Ishikawa (cell line): ENCODE measurements around the gene CHST11.
A peak's percentile ranks its signal among the peaks of the same experiment; 100 is the strongest.

Source experiments
- CEBPB ChIP-seq: IDR thresholded peaks from 2 replicates; pipeline ENCODE4 v1.6.1; 2012
- EGR1 ChIP-seq: IDR thresholded peaks from 2 replicates; pipeline ENCODE4 v1.6.1; 2012
- EP300 ChIP-seq: IDR thresholded peaks from 2 replicates; pipeline ENCODE4 v1.6.1; 2012; ENCODE audit warnings: borderline replicate concordance
- RAD21 ChIP-seq: IDR thresholded peaks from 2 replicates; pipeline ENCODE4 v1.6.1; 2012; ENCODE audit warnings: low read depth
- TAF1 ChIP-seq: IDR thresholded peaks from 2 replicates; pipeline ENCODE4 v1.6.1; 2012; ENCODE audit warnings: low read depth, mild to moderate bottlenecking
- TCF12 ChIP-seq: IDR thresholded peaks from 2 replicates; pipeline ENCODE4 v1.6.1; 2012; ENCODE audit warnings: low read depth
- TEAD4 ChIP-seq: IDR thresholded peaks from 2 replicates; pipeline ENCODE4 v1.6.1; 2012
- YY1 ChIP-seq: IDR thresholded peaks from 2 replicates; pipeline ENCODE4 v1.6.1; 2012; ENCODE audit warnings: low read depth
- ZBTB7A ChIP-seq: IDR thresholded peaks from 2 replicates; pipeline ENCODE4 v1.6.1; 2012; ENCODE audit warnings: low read depth
- TF ChIP-seq, protein P1 (sequence below): IDR thresholded peaks from 2 replicates; pipeline ENCODE4 v1.6.1; 2012
- TF ChIP-seq, protein P2 (sequence below): IDR thresholded peaks from 2 replicates; pipeline ENCODE4 v1.6.1; 2012; ENCODE audit warnings: low read depth, mild to moderate bottlenecking
- TF ChIP-seq, protein P3 (sequence below): IDR thresholded peaks from 2 replicates; pipeline ENCODE4 v1.6.1; 2012

DNA sequence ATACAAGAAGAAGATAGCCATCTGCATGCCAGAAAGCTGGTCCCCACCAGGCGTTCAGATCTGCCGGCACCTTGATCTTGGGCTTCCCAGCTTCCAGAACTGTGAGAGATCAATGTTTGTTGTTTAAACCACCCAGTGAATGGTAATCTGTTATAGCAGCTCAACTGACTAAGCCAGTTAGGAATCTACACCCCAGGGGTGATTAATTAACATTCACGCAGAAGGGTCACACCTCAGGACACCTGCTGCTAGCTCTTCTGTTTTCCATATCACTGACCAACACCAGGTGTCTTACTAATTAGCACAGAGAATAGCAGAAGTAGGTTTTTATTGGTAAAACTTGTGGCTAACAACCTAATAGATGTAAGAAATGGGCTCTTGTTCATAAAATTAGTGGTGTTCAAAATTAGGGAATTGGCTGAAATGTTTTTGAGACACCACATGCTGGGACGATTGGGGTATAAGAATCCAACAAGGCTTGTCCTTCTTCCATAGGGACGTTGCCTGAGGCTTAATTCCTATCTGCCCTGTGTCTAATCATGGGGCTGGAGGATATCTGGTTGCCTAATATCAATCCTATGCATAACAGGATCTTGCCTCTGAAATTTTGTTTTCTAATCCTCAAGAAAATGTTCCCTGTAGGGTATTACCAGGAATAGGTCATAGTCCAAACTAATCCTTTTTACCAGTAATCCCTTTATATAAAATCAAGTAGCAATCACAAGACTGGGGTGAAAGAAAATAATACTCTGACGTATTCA lies 42.0 kb upstream of the CHST11 start:
- TF ChIP-seq, protein P1, sequence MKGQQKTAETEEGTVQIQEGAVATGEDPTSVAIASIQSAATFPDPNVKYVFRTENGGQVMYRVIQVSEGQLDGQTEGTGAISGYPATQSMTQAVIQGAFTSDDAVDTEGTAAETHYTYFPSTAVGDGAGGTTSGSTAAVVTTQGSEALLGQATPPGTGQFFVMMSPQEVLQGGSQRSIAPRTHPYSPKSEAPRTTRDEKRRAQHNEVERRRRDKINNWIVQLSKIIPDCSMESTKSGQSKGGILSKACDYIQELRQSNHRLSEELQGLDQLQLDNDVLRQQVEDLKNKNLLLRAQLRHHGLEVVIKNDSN = no peak
- TF ChIP-seq, protein P2, sequence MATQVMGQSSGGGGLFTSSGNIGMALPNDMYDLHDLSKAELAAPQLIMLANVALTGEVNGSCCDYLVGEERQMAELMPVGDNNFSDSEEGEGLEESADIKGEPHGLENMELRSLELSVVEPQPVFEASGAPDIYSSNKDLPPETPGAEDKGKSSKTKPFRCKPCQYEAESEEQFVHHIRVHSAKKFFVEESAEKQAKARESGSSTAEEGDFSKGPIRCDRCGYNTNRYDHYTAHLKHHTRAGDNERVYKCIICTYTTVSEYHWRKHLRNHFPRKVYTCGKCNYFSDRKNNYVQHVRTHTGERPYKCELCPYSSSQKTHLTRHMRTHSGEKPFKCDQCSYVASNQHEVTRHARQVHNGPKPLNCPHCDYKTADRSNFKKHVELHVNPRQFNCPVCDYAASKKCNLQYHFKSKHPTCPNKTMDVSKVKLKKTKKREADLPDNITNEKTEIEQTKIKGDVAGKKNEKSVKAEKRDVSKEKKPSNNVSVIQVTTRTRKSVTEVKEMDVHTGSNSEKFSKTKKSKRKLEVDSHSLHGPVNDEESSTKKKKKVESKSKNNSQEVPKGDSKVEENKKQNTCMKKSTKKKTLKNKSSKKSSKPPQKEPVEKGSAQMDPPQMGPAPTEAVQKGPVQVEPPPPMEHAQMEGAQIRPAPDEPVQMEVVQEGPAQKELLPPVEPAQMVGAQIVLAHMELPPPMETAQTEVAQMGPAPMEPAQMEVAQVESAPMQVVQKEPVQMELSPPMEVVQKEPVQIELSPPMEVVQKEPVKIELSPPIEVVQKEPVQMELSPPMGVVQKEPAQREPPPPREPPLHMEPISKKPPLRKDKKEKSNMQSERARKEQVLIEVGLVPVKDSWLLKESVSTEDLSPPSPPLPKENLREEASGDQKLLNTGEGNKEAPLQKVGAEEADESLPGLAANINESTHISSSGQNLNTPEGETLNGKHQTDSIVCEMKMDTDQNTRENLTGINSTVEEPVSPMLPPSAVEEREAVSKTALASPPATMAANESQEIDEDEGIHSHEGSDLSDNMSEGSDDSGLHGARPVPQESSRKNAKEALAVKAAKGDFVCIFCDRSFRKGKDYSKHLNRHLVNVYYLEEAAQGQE = no peak
- peak; percentile 61; the same call in 1 of the 2 replicates for TF ChIP-seq EP300
- TF ChIP-seq CEBPB = no peak
- no peak for TF ChIP-seq YY1
- peak; percentile 88 for TF ChIP-seq TCF12
- TF ChIP-seq ZBTB7A = no peak
- no peak for TF ChIP-seq TAF1
- TF ChIP-seq, protein P3, sequence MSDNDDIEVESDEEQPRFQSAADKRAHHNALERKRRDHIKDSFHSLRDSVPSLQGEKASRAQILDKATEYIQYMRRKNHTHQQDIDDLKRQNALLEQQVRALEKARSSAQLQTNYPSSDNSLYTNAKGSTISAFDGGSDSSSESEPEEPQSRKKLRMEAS = 0 out of 2 replicates have a peak, but pooled peaks have one; percentile 15
- TF ChIP-seq EGR1 = no peak
- peak; percentile 63; the same call in 1 of the 2 replicates for TF ChIP-seq TEAD4
- no peak for TF ChIP-seq RAD21
